HepG2 (cell line): ENCODE measurements around the gene CYBC1. TPM values are rescaled to one million over a fixed set of nuclear protein-coding genes. Genes with fewer than 3 reads are reported as not detected.

ENCODE experiments used
- FOXA1 ChIP-seq, 2 experiments: fragments of 450-650 bp in 1 of 2; sonication (generic) in 1 of 2; formaldehyde crosslinking in 1 of 2; IDR thresholded peaks; 2 replicates each; pipeline versions ENCODE4 v1.4.0 to v1.6.1; 2016 to 2020; ENCODE audit warnings: missing genetic modification reagents in 1 of 2
- FOXK1 ChIP-seq: sonication (generic); formaldehyde crosslinking; IDR thresholded peaks from 2 replicates; pipeline ENCODE4 v1.4.0; 2020; ENCODE audit warnings: low read depth, missing genetic modification reagents, borderline replicate concordance
- MEF2D ChIP-seq: sonication (generic); formaldehyde crosslinking; IDR thresholded peaks from 2 replicates; pipeline ENCODE4 v1.5.1; 2020; ENCODE audit warnings: mild to moderate bottlenecking, missing genetic modification reagents
- NFE2L1 ChIP-seq: sonication (generic); formaldehyde crosslinking; IDR thresholded peaks from 2 replicates; pipeline ENCODE4 v1.4.0; 2020; ENCODE audit warnings: missing genetic modification reagents, mild to moderate bottlenecking, borderline replicate concordance
- SAP130 ChIP-seq: IDR thresholded peaks from 2 replicates; pipeline ENCODE4 v1.6.1; 2016; ENCODE audit warnings: low read depth
- TEAD3 ChIP-seq: optimal IDR thresholded peaks from 2 replicates; pipeline ENCODE3; 2016; ENCODE audit warnings: borderline replicate concordance
- ZNF292 ChIP-seq: sonication (generic); formaldehyde crosslinking; IDR thresholded peaks from 2 replicates; pipeline ENCODE4 v1.8.1; 2022; ENCODE audit warnings: mild to moderate bottlenecking, low read depth, missing genetic modification reagents, borderline replicate concordance
- ZNF616 ChIP-seq: sonication (generic); formaldehyde crosslinking; IDR thresholded peaks from 2 replicates; pipeline ENCODE4 v1.5.0; 2020; ENCODE audit warnings: low read depth, mild to moderate bottlenecking, missing genetic modification reagents
- ZNF724P ChIP-seq: sonication (generic); formaldehyde crosslinking; IDR thresholded peaks from 2 replicates; pipeline ENCODE4 v1.8.0; 2022; ENCODE audit warnings: missing genetic modification reagents, borderline replicate concordance
- polyA plus RNA-seq, 8 experiments: library from polyadenylated mRNA; depleted of rRNA in 3 of 8; stranded (reverse) in 7 of 8; unstranded in 1 of 8; fragments of >200 nt; fragmentation: Illumina TruSeq in 4 of 8; extraction: Trizol in 4 of 8; gene quantifications; 2 replicates each; pipeline versions ENCODE4 v1.2.1 to v1.2.3, GENCODE V29; 2011 to 2016; ENCODE audit warnings: low read depth in 4 of 8, missing spikeins in 1 of 8, mixed read lengths in 1 of 8; ENCODE audit not compliant: insufficient read depth in 1 of 8
- total RNA-seq, 5 experiments: library from RNA; depleted of rRNA; stranded (reverse); fragments of >200 nt; fragmentation: Illumina TruSeq; extraction: Trizol; gene quantifications; 2 replicates each; pipeline ENCODE4 v1.2.3, GENCODE V29; 2016; ENCODE audit warnings: low read depth in 1 of 5
- TF ChIP-seq, protein P1 (sequence below): sonication (generic); formaldehyde crosslinking; IDR thresholded peaks from 2 replicates; pipeline ENCODE4 v1.4.0; 2020; ENCODE audit warnings: missing genetic modification reagents, borderline replicate concordance
- TF ChIP-seq, protein P2 (sequence below): sonication (generic); formaldehyde crosslinking; IDR thresholded peaks from 2 replicates; pipeline ENCODE4 v1.4.0; 2020; ENCODE audit warnings: missing genetic modification reagents
- TF ChIP-seq, protein P3 (sequence below): sonication (generic); formaldehyde crosslinking; IDR thresholded peaks from 2 replicates; pipeline ENCODE4 v1.8.0; 2022; ENCODE audit warnings: low read depth, missing genetic modification reagents
- TF ChIP-seq, protein P4 (sequence below): fragments of 450-650 bp; IDR thresholded peaks from 2 replicates; pipeline ENCODE4 v1.6.1; 2016
- TF ChIP-seq, protein P5 (sequence below): IDR thresholded peaks from 2 replicates; pipeline ENCODE4 v1.6.1; 2012; ENCODE audit warnings: inconsistent platforms
- TF ChIP-seq, protein P6 (sequence below): sonication (generic); formaldehyde crosslinking; IDR thresholded peaks from 2 replicates; pipeline ENCODE4 v1.4.0; 2020; ENCODE audit warnings: mild to moderate bottlenecking, missing genetic modification reagents

Gene CYBC1
- total and polyA plus RNA-seq, 2 of the 13 experiments (the other 11 are each of a cell fraction or from before 2014, with no cell fraction given) = 43.4 to 44.1 TPM

DNA sequence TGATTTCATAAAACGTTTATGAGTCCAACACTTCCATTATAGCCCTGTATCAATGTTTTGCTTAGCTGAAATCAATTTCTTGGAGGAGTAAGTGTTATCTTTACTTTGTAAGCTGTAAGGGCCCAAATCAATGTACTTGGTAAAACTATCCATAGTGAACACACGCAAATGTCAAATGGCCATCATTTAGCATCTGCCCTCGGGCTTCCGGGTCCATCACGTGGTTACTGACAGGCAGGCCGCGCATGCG is 7.3 kb upstream of the CYBC1 start (continued):
- TF ChIP-seq, protein P1, sequence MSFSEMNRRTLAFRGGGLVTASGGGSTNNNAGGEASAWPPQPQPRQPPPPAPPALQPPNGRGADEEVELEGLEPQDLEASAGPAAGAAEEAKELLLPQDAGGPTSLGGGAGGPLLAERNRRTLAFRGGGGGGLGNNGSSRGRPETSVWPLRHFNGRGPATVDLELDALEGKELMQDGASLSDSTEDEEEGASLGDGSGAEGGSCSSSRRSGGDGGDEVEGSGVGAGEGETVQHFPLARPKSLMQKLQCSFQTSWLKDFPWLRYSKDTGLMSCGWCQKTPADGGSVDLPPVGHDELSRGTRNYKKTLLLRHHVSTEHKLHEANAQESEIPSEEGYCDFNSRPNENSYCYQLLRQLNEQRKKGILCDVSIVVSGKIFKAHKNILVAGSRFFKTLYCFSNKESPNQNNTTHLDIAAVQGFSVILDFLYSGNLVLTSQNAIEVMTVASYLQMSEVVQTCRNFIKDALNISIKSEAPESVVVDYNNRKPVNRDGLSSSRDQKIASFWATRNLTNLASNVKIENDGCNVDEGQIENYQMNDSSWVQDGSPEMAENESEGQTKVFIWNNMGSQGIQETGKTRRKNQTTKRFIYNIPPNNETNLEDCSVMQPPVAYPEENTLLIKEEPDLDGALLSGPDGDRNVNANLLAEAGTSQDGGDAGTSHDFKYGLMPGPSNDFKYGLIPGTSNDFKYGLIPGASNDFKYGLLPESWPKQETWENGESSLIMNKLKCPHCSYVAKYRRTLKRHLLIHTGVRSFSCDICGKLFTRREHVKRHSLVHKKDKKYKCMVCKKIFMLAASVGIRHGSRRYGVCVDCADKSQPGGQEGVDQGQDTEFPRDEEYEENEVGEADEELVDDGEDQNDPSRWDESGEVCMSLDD (CRISPR knock-in tag) = no peak
- TF ChIP-seq, protein P2, sequence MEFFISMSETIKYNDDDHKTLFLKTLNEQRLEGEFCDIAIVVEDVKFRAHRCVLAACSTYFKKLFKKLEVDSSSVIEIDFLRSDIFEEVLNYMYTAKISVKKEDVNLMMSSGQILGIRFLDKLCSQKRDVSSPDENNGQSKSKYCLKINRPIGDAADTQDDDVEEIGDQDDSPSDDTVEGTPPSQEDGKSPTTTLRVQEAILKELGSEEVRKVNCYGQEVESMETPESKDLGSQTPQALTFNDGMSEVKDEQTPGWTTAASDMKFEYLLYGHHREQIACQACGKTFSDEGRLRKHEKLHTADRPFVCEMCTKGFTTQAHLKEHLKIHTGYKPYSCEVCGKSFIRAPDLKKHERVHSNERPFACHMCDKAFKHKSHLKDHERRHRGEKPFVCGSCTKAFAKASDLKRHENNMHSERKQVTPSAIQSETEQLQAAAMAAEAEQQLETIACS (CRISPR knock-in tag) = no peak
- TF ChIP-seq, protein P3, sequence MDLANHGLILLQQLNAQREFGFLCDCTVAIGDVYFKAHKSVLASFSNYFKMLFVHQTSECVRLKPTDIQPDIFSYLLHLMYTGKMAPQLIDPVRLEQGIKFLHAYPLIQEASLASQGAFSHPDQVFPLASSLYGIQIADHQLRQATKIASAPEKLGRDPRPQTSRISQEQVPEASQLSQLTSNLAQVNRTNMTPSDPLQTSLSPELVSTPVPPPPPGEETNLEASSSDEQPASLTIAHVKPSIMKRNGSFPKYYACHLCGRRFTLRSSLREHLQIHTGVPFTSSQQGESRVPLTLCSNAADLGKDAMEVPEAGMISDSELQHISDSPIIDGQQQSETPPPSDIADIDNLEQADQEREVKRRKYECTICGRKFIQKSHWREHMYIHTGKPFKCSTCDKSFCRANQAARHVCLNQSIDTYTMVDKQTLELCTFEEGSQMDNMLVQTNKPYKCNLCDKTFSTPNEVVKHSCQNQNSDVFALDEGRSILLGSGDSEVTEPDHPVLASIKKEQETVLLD (CRISPR knock-in tag) = no peak
- no peak for TF ChIP-seq ZNF724P
- TF ChIP-seq, protein P4, sequence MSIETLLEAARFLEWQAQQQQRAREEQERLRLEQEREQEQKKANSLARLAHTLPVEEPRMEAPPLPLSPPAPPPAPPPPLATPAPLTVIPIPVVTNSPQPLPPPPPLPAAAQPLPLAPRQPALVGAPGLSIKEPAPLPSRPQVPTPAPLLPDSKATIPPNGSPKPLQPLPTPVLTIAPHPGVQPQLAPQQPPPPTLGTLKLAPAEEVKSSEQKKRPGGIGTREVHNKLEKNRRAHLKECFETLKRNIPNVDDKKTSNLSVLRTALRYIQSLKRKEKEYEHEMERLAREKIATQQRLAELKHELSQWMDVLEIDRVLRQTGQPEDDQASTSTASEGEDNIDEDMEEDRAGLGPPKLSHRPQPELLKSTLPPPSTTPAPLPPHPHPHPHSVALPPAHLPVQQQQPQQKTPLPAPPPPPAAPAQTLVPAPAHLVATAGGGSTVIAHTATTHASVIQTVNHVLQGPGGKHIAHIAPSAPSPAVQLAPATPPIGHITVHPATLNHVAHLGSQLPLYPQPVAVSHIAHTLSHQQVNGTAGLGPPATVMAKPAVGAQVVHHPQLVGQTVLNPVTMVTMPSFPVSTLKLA = peak; percentile 77; the same call in 1 of the 2 replicates
- 0 out of 2 replicates have a peak, but pooled peaks have one; percentile 71 for TF ChIP-seq FOXK1 (CRISPR knock-in tag)
- TF ChIP-seq NFE2L1 (CRISPR knock-in tag) = no peak
- TF ChIP-seq TEAD3 = peak; percentile 7
- TF ChIP-seq, protein P5, sequence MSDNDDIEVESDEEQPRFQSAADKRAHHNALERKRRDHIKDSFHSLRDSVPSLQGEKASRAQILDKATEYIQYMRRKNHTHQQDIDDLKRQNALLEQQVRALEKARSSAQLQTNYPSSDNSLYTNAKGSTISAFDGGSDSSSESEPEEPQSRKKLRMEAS = peak; percentile 88
- TF ChIP-seq MEF2D (CRISPR knock-in tag) = 0 out of 2 replicates have a peak, but pooled peaks have one; percentile 28
- TF ChIP-seq, protein P6, sequence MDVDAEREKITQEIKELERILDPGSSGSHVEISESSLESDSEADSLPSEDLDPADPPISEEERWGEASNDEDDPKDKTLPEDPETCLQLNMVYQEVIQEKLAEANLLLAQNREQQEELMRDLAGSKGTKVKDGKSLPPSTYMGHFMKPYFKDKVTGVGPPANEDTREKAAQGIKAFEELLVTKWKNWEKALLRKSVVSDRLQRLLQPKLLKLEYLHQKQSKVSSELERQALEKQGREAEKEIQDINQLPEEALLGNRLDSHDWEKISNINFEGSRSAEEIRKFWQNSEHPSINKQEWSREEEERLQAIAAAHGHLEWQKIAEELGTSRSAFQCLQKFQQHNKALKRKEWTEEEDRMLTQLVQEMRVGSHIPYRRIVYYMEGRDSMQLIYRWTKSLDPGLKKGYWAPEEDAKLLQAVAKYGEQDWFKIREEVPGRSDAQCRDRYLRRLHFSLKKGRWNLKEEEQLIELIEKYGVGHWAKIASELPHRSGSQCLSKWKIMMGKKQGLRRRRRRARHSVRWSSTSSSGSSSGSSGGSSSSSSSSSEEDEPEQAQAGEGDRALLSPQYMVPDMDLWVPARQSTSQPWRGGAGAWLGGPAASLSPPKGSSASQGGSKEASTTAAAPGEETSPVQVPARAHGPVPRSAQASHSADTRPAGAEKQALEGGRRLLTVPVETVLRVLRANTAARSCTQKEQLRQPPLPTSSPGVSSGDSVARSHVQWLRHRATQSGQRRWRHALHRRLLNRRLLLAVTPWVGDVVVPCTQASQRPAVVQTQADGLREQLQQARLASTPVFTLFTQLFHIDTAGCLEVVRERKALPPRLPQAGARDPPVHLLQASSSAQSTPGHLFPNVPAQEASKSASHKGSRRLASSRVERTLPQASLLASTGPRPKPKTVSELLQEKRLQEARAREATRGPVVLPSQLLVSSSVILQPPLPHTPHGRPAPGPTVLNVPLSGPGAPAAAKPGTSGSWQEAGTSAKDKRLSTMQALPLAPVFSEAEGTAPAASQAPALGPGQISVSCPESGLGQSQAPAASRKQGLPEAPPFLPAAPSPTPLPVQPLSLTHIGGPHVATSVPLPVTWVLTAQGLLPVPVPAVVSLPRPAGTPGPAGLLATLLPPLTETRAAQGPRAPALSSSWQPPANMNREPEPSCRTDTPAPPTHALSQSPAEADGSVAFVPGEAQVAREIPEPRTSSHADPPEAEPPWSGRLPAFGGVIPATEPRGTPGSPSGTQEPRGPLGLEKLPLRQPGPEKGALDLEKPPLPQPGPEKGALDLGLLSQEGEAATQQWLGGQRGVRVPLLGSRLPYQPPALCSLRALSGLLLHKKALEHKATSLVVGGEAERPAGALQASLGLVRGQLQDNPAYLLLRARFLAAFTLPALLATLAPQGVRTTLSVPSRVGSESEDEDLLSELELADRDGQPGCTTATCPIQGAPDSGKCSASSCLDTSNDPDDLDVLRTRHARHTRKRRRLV (CRISPR knock-in tag) = no peak
- TF ChIP-seq FOXA1 (IDR thresholded peaks at IDR 0.05) = no peak
- peak; percentile 20; the same call in 1 of the 2 replicates for TF ChIP-seq FOXA1 (CRISPR knock-in tag; IDR thresholded peaks at IDR 0.05)
- TF ChIP-seq SAP130 (CRISPR knock-in tag) = peak; percentile 97
- no peak for TF ChIP-seq ZNF616 (CRISPR knock-in tag)
- no peak for TF ChIP-seq ZNF292 (CRISPR knock-in tag)
